ENCODE data around the gene FAXC. TPM values are rescaled to one million over a fixed set of nuclear protein-coding genes. Genes with fewer than 3 reads are reported as not detected.
"Not testable (repeated sequence)": the region's sequence is repeated elsewhere in the genome, so short reads cannot be mapped to it uniquely, and the experiment has no call there.

FAXC gene
- polyA plus RNA-seq, 4 donors, result 4.7 to 5.9 (median 5.4) TPM

GRCh38 chr6:99289701-99290100 is 59.8 kb downstream of the FAXC start:
- DNase-seq (ENCODE audit: low read depth in 4 of 4, low spot score in 2 of 4), result no peak

DNA sequence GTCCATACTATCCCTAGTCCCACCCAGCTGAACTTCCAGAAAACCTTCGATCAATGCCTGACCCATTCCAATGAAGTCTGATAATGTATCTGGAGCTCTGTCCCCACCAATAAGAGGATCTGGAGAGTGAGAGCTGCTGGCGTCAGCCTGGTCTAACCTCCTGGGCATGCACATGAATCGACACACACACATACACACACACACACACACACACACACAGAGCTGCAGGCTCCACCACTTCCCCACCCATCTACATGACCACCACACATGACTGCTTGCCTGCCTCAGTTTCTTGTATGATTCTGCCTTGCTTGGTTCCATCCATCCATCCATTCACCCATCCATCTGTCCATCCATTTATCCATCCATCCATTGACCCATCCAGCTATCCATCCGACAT is 60.8 kb downstream of the FAXC start:
- DNase-seq (ENCODE audit: low read depth in 4 of 4, low spot score in 2 of 4), result no peak

DNA sequence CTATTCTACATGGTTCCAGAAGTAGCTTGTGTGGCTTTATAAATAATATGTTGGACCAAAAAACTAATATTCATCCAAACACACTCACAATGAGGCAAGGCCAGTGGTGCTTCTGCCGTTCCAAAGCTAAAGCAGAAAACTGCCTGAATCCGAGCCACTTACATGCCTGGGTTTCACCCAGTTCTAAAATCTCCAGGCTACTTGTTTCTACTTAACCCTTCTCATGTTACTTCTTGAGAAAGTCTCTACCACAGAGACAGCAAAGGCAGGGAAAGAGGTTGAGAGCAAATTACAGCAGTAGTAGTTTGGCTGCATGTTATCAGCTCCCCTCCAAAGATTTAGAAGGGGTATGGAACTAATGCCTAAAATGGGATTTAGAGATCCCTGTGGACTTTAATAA is 62.0 kb downstream of the FAXC start:
- DNase-seq (ENCODE audit: low read depth in 4 of 4, low spot score in 2 of 4), result no peak

DNA sequence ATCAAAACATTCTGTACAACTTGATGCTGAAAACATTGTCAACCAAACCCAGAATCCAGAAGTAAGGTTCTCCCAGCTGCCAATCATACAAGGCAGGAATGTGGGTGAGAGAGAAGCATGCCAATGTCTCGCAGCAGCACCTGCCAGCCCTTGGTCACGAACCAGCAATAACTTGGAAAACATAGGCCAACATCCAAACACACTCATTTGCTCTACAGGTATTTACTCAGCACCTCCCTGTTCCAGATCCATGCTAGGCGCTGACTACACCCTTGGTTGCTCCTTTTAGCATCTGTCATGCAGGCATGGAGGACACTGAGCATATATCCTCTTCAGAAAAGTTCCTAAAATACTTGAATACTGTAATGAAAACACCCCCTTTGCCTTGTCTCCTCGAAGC is 63.6 kb downstream of the FAXC start:
- DNase-seq (ENCODE audit: low read depth in 4 of 4, low spot score in 2 of 4), result no peak

DNA sequence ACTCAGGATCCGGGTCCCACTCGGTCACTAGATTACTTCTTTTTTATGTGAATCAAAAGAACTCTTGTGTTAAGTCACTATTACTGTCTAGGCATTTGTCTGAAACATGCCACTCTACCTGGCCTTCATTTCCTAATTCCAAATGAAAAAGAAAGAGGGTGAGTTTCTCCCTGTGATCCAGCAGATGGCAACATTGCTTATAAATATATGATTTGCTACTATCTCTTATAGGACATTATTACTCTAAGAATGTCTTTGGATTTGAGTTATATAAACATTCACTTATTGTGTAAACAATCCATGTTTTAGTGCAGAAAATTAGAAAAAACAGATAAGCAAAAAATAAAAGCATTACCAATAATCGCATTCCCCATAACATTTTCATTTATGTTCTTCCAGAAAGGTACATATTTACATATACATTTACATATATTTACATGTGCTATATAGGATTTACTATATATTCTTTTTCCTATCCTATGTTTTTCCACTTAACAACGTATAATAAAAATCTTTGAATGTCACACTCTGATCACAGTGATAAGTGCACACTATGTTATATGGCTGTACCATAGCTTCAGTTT is 66.9 kb downstream of the FAXC start:
- DNase-seq (ENCODE audit: low read depth in 4 of 4, low spot score in 2 of 4), result no peak

GRCh38 chr6:99276747-99277146 is 72.7 kb downstream of the FAXC start:
- DNase-seq (ENCODE audit: low read depth in 4 of 4, low spot score in 2 of 4), result no peak

- DNase-seq (ENCODE audit: low read depth in 4 of 4, low spot score in 2 of 4), result peak; percentile 9 to 44 (median 26)
Measured at GRCh38 chr6:99270826-99271225, 78.6 kb downstream of the FAXC start.

GRCh38 chr6:99270030-99270429 is 79.4 kb downstream of the FAXC start:
- DNase-seq (ENCODE audit: low read depth in 4 of 4, low spot score in 2 of 4), result no peak

- no peak for DNase-seq (ENCODE audit: low read depth in 4 of 4, low spot score in 2 of 4)
Measured at GRCh38 chr6:99269207-99269606, 80.3 kb downstream of the FAXC start.

GRCh38 chr6:99266996-99267395 is 82.5 kb downstream of the FAXC start:
- DNase-seq (ENCODE audit: low read depth in 4 of 4, low spot score in 2 of 4), result not testable (repeated sequence)

GRCh38 chr6:99265447-99265846 is 84.0 kb downstream of the FAXC start:
- not testable (repeated sequence) for DNase-seq (ENCODE audit: low read depth in 4 of 4, low spot score in 2 of 4)

GRCh38 chr6:99254616-99255550 is 94.6 kb downstream of the FAXC start:
- no peak for DNase-seq (ENCODE audit: low read depth in 4 of 4, low spot score in 2 of 4)

- DNase-seq (ENCODE audit: low read depth in 4 of 4, low spot score in 2 of 4), result no peak
Measured at GRCh38 chr6:99253271-99253670, 96.2 kb downstream of the FAXC start.

- no peak for DNase-seq (ENCODE audit: low read depth in 4 of 4, low spot score in 2 of 4)
Measured at GRCh38 chr6:99252421-99252820, 97.1 kb downstream of the FAXC start.

- DNase-seq (ENCODE audit: low read depth in 4 of 4, low spot score in 2 of 4), result no peak
Measured at GRCh38 chr6:99250476-99250875, 99.0 kb downstream of the FAXC start.

DNA sequence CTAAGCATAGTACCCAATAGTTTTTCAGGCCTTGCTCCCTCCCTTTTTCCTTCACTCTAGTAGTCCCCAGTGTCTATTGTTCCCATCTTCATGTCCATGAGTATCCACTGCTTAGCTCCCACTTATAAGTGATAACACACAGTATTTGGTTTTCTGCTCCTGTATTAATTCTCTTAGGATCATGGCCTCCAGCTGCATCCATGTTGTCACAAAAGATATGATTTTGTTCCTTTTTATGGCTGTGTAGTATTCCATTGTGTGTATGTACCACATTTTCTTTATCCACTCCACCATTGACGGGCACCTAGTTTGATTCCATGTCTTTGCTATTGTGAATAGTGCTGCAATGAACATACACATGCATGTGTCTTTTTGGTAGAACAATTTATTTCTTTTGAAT is 102.9 kb downstream of the FAXC start:
- DNase-seq (ENCODE audit: low read depth in 4 of 4, low spot score in 2 of 4), result no peak

- DNase-seq (ENCODE audit: low read depth in 4 of 4, low spot score in 2 of 4), result peak in 2 of 4 donors; percentile 4 to 20
Measured at GRCh38 chr6:99241905-99242534, 107.5 kb downstream of the FAXC start.

DNA sequence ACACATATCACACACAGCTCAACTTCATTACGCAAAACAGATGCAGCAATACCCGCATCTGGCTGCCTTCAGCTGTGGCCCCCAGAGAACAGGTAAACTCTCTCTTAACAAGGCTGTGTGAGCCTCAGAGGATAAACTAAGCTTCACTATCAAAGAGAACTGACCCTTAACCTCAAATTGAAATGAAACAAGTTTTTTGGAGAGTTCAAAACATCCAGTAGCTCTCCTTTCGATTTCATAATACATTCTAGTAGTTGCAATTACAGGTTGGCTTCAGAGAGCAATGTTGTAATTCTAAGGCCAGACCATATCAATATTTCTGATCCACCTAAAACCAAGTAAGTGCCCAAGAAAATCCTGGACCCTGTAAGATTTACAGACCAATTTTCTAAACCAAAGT is 113.5 kb downstream of the FAXC start:
- DNase-seq (ENCODE audit: low read depth in 4 of 4, low spot score in 2 of 4), result no peak

DNA sequence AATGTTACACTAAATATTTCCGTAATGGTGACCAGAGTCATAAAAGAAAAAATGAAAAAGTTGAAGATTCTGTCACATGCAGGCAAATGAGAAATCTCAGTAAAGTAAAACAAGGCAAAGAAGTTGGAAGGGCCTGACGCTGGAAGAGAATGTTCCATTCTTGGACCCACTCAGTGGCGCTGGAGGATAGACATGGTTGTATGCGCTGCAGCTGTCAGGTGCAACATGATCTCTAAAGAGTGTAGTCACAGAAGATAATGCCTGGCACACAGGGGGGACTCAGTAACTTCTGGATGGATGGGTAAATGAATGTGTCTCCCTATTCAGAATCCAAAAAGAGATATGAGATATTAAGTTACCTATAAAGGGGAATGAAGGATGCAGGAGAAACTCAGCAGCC is 116.3 kb downstream of the FAXC start:
- DNase-seq (ENCODE audit: low read depth in 4 of 4, low spot score in 2 of 4), result no peak

GRCh38 chr6:99232056-99232455 is 117.4 kb downstream of the FAXC start:
- DNase-seq (ENCODE audit: low read depth in 4 of 4, low spot score in 2 of 4), result peak in 2 of 4 donors; percentile 1 to 8

DNA sequence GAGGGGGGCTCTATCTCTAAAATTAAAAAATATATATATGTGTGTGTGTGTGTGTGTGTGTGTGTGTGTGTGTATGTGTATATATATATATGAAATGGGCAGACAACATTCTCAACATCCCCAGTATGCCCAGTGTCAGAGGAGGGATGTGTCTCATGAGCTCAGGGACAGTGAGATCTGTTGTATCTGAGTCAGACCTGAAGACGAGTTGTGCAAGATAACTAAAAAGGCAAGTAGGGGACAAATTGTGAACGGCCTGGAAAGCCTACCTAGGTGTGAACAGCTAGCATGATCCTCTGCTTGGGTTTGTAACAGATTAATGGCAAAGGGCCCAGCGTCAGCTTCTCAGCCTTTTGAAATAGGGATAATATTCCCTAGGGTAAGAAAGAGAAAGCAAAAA is 124.3 kb downstream of the FAXC start:
- DNase-seq (ENCODE audit: low read depth in 4 of 4, low spot score in 2 of 4), result no peak

Measured in left renal cortex interstitium (tissue), 4 donors.